ENCODE measurements around the gene PARP1. TPM values are rescaled to one million over a fixed set of nuclear protein-coding genes. Genes with fewer than 3 reads are reported as not detected.

The PARP1 gene
- total and polyA plus RNA-seq, 4 donors, result 39.2 to 108 (median 60.3) TPM

- TF ChIP-seq RXRA (IDR thresholded peaks at IDR 0.05) (no peak), NR2F2 (IDR thresholded peaks at IDR 0.05) (no peak), TAF1 (conservative IDR thresholded peaks at IDR 0.05) (no peak)
Observed at GRCh38 chr1:226422478-226422877, 14.6 kb upstream of the PARP1 start (continued).

- no peak for TF ChIP-seq TAF1 (conservative IDR thresholded peaks at IDR 0.05)
- no peak for TF ChIP-seq FOXA2 (IDR thresholded peaks at IDR 0.05)
- TF ChIP-seq JUND (IDR thresholded peaks at IDR 0.05), result no peak
- Histone ChIP-seq H3K4me1 (ENCODE audit: control insufficient read depth in 4 of 4, insufficient read depth in 4 of 4, low read length in 3 of 4) (no peaks in the 10 kb centered on the region), H3K9ac (ENCODE audit: low read depth in 1 of 2, low read length in 2 of 2) (no peak overlapping the region), H3K27me3 (ENCODE audit: control insufficient read depth in 4 of 4, insufficient read depth in 4 of 4, low read length in 3 of 4) (no peaks in the 10 kb centered on the region), H3K36me3 (ENCODE audit: control insufficient read depth in 4 of 4, insufficient read depth in 3 of 4, low read depth in 1 of 4, low read length in 3 of 4) (no peaks in the 10 kb centered on the region), H3K4me3 (ENCODE audit: low read depth in 1 of 3, low read length in 3 of 3) (no peak overlapping the region), H3K27ac (ENCODE audit: low read depth in 1 of 2, low read length in 2 of 2) (no peak overlapping the region), H3K9me3 (ENCODE audit: control insufficient read depth in 4 of 4, low read length in 3 of 4) (no peaks in the 10 kb centered on the region)
- 90% methylated on average over 3 of the region's 3 CpGs for WGBS
- DNase-seq (ENCODE audit: low spot score), result no peak
Observed at GRCh38 chr1:226420897-226421296, 13.0 kb upstream of the PARP1 start.

GRCh38 chr1:226420328-226420727 lies 12.4 kb upstream of the PARP1 start:
- Histone ChIP-seq H3K9me3 (ENCODE audit: control insufficient read depth in 4 of 4, low read length in 3 of 4) (no peaks in the 10 kb centered on the region), H3K36me3 (ENCODE audit: control insufficient read depth in 4 of 4, insufficient read depth in 3 of 4, low read depth in 1 of 4, low read length in 3 of 4) (no peaks in the 10 kb centered on the region), H3K27ac (ENCODE audit: low read depth in 1 of 2, low read length in 2 of 2) (no peak overlapping the region), H3K27me3 (ENCODE audit: control insufficient read depth in 4 of 4, insufficient read depth in 4 of 4, low read length in 3 of 4) (no peaks in the 10 kb centered on the region), H3K9ac (ENCODE audit: low read depth in 1 of 2, low read length in 2 of 2) (no peak overlapping the region), H3K4me3 (ENCODE audit: low read depth in 1 of 3, low read length in 3 of 3) (no peak overlapping the region), H3K4me1 (ENCODE audit: control insufficient read depth in 4 of 4, insufficient read depth in 4 of 4, low read length in 3 of 4) (no peaks in the 10 kb centered on the region)
- TF ChIP-seq FOXA2 (IDR thresholded peaks at IDR 0.05) (no peak), SP1 (IDR thresholded peaks at IDR 0.05) (no peak), MAX (IDR thresholded peaks at IDR 0.05) (no peak), EGR1 (IDR thresholded peaks at IDR 0.05; ENCODE audit: low read depth in 2 of 2) (no peak), REST (IDR thresholded peaks at IDR 0.05) (no peak), NR2F2 (IDR thresholded peaks at IDR 0.05) (no peak), RAD21 (IDR thresholded peaks at IDR 0.05) (no peak), GABPA (IDR thresholded peaks at IDR 0.05 in 1 of 2, conservative IDR thresholded peaks at IDR 0.05 in 1 of 2) (no peak), JUND (IDR thresholded peaks at IDR 0.05) (no peak), RXRA (IDR thresholded peaks at IDR 0.05) (no peak), ZBTB33 (IDR thresholded peaks at IDR 0.05) (no peak), FOXA1 (IDR thresholded peaks at IDR 0.05) (no peak), ATF3 (IDR thresholded peaks at IDR 0.05) (no peak), HNF4G (IDR thresholded peaks at IDR 0.05) (no peak), TAF1 (conservative IDR thresholded peaks at IDR 0.05) (no peak), CTCF (IDR thresholded peaks at IDR 0.05; ENCODE audit: low read depth, low read length, missing input control) (no peak), HNF4A (conservative IDR thresholded peaks at IDR 0.05) (no peak), YY1 (IDR thresholded peaks at IDR 0.05) (no peak)
- WGBS, result 90% methylated on average over 5 of the region's 5 CpGs
- no peak for DNase-seq (ENCODE audit: low spot score)

All from liver (tissue), 9 donors.